ENCODE measurements around the gene PIP4P1.

DNA sequence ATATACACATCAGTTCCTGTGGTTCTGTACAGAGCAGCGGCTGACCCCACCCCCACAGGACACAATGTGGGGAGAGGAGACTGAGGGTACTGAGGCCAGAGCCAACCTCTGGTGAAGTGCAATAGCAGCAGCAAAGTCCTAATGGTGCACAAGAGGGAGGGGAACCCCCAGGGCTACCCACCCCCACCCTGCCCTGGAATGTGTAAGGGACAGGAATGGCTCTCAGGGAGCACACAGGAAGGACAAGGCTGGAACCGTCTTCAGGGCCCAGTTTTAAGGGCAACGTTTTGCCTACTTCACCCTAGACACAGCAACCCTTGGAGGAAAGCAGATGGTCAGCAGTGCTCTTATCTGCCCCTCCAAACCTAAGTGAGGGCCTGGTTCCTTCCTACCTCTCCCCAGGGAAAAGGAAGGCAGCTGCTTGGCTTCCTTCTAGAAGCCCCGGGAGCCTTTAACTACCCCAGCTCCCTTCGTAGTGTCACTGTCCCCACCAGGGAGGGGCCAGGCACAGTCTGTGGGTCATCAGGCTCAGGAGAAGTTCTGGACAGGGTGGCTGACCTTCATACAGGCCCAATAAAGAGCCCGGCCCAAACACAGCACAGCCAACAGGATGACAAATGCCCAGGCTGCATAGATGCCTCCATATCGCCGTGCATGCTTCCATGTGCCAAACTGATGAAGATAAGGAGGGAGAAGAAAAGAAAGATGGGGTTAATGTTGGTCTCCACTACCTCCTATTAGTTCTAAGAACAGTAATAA is 3.0 kb downstream of the PIP4P1 start:
- TF ChIP-seq EGR1 (IDR thresholded peaks at IDR 0.05; ENCODE audit: low read depth in 2 of 2) (no peak), RAD21 (IDR thresholded peaks at IDR 0.05) (no peak), YY1 (IDR thresholded peaks at IDR 0.05) (no peak), GABPA (IDR thresholded peaks at IDR 0.05 in 1 of 2, conservative IDR thresholded peaks at IDR 0.05 in 1 of 2) (no peak), TAF1 (conservative IDR thresholded peaks at IDR 0.05) (no peak), SP1 (IDR thresholded peaks at IDR 0.05) (no peak), HNF4G (IDR thresholded peaks at IDR 0.05) (no peak), HNF4A (conservative IDR thresholded peaks at IDR 0.05) (no peak)
- TF ChIP-seq, protein P1, sequence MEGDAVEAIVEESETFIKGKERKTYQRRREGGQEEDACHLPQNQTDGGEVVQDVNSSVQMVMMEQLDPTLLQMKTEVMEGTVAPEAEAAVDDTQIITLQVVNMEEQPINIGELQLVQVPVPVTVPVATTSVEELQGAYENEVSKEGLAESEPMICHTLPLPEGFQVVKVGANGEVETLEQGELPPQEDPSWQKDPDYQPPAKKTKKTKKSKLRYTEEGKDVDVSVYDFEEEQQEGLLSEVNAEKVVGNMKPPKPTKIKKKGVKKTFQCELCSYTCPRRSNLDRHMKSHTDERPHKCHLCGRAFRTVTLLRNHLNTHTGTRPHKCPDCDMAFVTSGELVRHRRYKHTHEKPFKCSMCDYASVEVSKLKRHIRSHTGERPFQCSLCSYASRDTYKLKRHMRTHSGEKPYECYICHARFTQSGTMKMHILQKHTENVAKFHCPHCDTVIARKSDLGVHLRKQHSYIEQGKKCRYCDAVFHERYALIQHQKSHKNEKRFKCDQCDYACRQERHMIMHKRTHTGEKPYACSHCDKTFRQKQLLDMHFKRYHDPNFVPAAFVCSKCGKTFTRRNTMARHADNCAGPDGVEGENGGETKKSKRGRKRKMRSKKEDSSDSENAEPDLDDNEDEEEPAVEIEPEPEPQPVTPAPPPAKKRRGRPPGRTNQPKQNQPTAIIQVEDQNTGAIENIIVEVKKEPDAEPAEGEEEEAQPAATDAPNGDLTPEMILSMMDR (IDR thresholded peaks at IDR 0.05; ENCODE audit: low read depth, low read length, missing input control), result no peak
- TF ChIP-seq, protein P2, sequence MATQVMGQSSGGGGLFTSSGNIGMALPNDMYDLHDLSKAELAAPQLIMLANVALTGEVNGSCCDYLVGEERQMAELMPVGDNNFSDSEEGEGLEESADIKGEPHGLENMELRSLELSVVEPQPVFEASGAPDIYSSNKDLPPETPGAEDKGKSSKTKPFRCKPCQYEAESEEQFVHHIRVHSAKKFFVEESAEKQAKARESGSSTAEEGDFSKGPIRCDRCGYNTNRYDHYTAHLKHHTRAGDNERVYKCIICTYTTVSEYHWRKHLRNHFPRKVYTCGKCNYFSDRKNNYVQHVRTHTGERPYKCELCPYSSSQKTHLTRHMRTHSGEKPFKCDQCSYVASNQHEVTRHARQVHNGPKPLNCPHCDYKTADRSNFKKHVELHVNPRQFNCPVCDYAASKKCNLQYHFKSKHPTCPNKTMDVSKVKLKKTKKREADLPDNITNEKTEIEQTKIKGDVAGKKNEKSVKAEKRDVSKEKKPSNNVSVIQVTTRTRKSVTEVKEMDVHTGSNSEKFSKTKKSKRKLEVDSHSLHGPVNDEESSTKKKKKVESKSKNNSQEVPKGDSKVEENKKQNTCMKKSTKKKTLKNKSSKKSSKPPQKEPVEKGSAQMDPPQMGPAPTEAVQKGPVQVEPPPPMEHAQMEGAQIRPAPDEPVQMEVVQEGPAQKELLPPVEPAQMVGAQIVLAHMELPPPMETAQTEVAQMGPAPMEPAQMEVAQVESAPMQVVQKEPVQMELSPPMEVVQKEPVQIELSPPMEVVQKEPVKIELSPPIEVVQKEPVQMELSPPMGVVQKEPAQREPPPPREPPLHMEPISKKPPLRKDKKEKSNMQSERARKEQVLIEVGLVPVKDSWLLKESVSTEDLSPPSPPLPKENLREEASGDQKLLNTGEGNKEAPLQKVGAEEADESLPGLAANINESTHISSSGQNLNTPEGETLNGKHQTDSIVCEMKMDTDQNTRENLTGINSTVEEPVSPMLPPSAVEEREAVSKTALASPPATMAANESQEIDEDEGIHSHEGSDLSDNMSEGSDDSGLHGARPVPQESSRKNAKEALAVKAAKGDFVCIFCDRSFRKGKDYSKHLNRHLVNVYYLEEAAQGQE (IDR thresholded peaks at IDR 0.05), result no peak
- TF ChIP-seq, protein P3, sequence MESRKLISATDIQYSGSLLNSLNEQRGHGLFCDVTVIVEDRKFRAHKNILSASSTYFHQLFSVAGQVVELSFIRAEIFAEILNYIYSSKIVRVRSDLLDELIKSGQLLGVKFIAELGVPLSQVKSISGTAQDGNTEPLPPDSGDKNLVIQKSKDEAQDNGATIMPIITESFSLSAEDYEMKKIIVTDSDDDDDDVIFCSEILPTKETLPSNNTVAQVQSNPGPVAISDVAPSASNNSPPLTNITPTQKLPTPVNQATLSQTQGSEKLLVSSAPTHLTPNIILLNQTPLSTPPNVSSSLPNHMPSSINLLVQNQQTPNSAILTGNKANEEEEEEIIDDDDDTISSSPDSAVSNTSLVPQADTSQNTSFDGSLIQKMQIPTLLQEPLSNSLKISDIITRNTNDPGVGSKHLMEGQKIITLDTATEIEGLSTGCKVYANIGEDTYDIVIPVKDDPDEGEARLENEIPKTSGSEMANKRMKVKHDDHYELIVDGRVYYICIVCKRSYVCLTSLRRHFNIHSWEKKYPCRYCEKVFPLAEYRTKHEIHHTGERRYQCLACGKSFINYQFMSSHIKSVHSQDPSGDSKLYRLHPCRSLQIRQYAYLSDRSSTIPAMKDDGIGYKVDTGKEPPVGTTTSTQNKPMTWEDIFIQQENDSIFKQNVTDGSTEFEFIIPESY (IDR thresholded peaks at IDR 0.05), result no peak
- TF ChIP-seq, protein P4, sequence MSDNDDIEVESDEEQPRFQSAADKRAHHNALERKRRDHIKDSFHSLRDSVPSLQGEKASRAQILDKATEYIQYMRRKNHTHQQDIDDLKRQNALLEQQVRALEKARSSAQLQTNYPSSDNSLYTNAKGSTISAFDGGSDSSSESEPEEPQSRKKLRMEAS (IDR thresholded peaks at IDR 0.05), result no peak
